ENCODE results near the gene DLGAP1.

DNA sequence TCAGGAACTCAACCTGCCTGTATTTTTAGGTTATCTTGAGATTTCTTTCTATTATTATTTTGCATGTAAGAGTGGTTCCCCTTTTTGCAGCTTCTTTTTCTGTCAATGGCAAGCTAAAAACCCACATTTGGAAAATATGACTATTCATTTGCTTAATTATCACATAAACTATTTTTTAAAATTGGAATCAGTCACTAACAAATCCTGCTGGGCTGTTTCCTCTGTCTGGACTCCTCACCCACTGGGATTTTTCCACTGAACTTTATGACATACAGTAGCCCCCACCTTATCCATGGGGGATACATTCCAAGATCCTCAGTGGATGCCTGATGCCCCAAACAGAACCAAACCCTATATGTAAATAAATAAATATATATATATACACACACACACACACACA lies 447.3 kb downstream of the DLGAP1 start:
- TF ChIP-seq, protein P1, sequence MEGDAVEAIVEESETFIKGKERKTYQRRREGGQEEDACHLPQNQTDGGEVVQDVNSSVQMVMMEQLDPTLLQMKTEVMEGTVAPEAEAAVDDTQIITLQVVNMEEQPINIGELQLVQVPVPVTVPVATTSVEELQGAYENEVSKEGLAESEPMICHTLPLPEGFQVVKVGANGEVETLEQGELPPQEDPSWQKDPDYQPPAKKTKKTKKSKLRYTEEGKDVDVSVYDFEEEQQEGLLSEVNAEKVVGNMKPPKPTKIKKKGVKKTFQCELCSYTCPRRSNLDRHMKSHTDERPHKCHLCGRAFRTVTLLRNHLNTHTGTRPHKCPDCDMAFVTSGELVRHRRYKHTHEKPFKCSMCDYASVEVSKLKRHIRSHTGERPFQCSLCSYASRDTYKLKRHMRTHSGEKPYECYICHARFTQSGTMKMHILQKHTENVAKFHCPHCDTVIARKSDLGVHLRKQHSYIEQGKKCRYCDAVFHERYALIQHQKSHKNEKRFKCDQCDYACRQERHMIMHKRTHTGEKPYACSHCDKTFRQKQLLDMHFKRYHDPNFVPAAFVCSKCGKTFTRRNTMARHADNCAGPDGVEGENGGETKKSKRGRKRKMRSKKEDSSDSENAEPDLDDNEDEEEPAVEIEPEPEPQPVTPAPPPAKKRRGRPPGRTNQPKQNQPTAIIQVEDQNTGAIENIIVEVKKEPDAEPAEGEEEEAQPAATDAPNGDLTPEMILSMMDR (conservative IDR thresholded peaks at IDR 0.05; ENCODE audit: low read depth, low read length): no peak
- no peak for TF ChIP-seq NFE2L2 (IDR thresholded peaks at IDR 0.05; ENCODE audit: low read depth, low read length)
- TF ChIP-seq, protein P2, sequence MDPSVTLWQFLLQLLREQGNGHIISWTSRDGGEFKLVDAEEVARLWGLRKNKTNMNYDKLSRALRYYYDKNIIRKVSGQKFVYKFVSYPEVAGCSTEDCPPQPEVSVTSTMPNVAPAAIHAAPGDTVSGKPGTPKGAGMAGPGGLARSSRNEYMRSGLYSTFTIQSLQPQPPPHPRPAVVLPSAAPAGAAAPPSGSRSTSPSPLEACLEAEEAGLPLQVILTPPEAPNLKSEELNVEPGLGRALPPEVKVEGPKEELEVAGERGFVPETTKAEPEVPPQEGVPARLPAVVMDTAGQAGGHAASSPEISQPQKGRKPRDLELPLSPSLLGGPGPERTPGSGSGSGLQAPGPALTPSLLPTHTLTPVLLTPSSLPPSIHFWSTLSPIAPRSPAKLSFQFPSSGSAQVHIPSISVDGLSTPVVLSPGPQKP (IDR thresholded peaks at IDR 0.05; ENCODE audit: borderline replicate concordance, low read depth, low read length): no peak
- no peak for TF ChIP-seq POLR2A (IDR thresholded peaks at IDR 0.05; ENCODE audit: low read depth, low read length)
- TF ChIP-seq MAFK (IDR thresholded peaks at IDR 0.05; ENCODE audit: low read depth, low read length): no peak
